ENCODE data around the gene PIGS.
"Not testable (repeated sequence)": the region's sequence is repeated elsewhere in the genome, so short reads cannot be mapped to it uniquely, and the experiment has no call there.

Gene PIGS

GRCh38 chr17:28571361-28572122 lies at the start of gene PIGS:
PIGS (minus strand) TSS chr17:28571524; CDS start chr17:28571496, 28 bp downstream.
- peak; percentile 95 for DNase-seq (ENCODE audit: low spot score)

GRCh38 chr17:28620010-28620409 lies 48.7 kb upstream of the PIGS start:
- no peak for DNase-seq (ENCODE audit: low spot score)

- DNase-seq (ENCODE audit: low spot score): no peak
Observed at GRCh38 chr17:28618464-28618863, 47.1 kb upstream of the PIGS start.

GRCh38 chr17:28616281-28616680 lies 45.0 kb upstream of the PIGS start:
- no peak for DNase-seq (ENCODE audit: low spot score)

- no peak for DNase-seq (ENCODE audit: low spot score)
Observed at GRCh38 chr17:28615260-28615940, 44.1 kb upstream of the PIGS start.

- DNase-seq (ENCODE audit: low spot score): no peak
Observed at GRCh38 chr17:28613931-28614381, 42.6 kb upstream of the PIGS start, which contains the start of gene RSKR. RSKR (minus strand) TSS chr17:28614185; CDS start chr17:28614161, 24 bp downstream.

- no peak for DNase-seq (ENCODE audit: low spot score)
Observed at GRCh38 chr17:28612936-28613872, 41.9 kb upstream of the PIGS start.

- no peak for DNase-seq (ENCODE audit: low spot score)
Observed at GRCh38 chr17:28612531-28612930, 41.2 kb upstream of the PIGS start.

GRCh38 chr17:28610376-28610775 lies 39.1 kb upstream of the PIGS start:
- no peak for DNase-seq (ENCODE audit: low spot score)

- not testable (repeated sequence) for DNase-seq (ENCODE audit: low spot score)
Observed at GRCh38 chr17:28604031-28604430, 32.7 kb upstream of the PIGS start.

GRCh38 chr17:28599311-28600184 lies 28.2 kb upstream of the PIGS start:
- peak; percentile 76 for DNase-seq (ENCODE audit: low spot score)

GRCh38 chr17:28598799-28599310 lies 27.5 kb upstream of the PIGS start, which contains the start of gene SPAG5:
SPAG5 (minus strand) TSS chr17:28599025; CDS start chr17:28598946, 79 bp downstream.
- DNase-seq (ENCODE audit: low spot score): peak; percentile 95

- no peak for DNase-seq (ENCODE audit: low spot score)
Observed at GRCh38 chr17:28598389-28598788, 27.1 kb upstream of the PIGS start.

- no peak for DNase-seq (ENCODE audit: low spot score)
Observed at GRCh38 chr17:28597606-28598383, 26.5 kb upstream of the PIGS start.

GRCh38 chr17:28592260-28592659 lies 20.9 kb upstream of the PIGS start:
- DNase-seq (ENCODE audit: low spot score): no peak

- DNase-seq (ENCODE audit: low spot score): no peak
Observed at GRCh38 chr17:28585851-28586250, 14.5 kb upstream of the PIGS start.

GRCh38 chr17:28584434-28584833 lies 13.1 kb upstream of the PIGS start:
- DNase-seq (ENCODE audit: low spot score): no peak

- DNase-seq (ENCODE audit: low spot score): no peak
Observed at GRCh38 chr17:28582513-28582912, 11.2 kb upstream of the PIGS start.

- no peak for DNase-seq (ENCODE audit: low spot score)
Observed at GRCh38 chr17:28580959-28581358, 9.6 kb upstream of the PIGS start.

GRCh38 chr17:28579526-28579925 lies 8.2 kb upstream of the PIGS start:
- no peak for DNase-seq (ENCODE audit: low spot score)

Data from LoVo (cell line).